CD4-positive, alpha-beta T cell (primary cell): ENCODE data around the gene PRKAG3. TPM values are rescaled to one million over a fixed set of nuclear protein-coding genes. Genes with fewer than 3 reads are reported as not detected.

ENCODE experiments used
- ATAC-seq: fragments of 200-7000 bp; cut with Tn5 transposase; one replicate; pipeline ENCODE4 v1.10.0; 2022; ENCODE audit warnings: mild to moderate bottlenecking; ENCODE audit not compliant: poor library complexity
- CTCF ChIA-PET: fragments of 350-600 bp; sonication (Branson Sonifier 250); formaldehyde crosslinking; loops from one replicate; lab custom pipeline; 2021; ENCODE audit warnings: antibody characterized with exemption, inconsistent platforms; lab: Charles Lee
- POLR2A ChIA-PET: fragments of 350-600 bp; sonication (Branson Sonifier 250); formaldehyde crosslinking; loops from one replicate; lab custom pipeline; 2021; ENCODE audit warnings: antibody characterized with exemption, inconsistent platforms; lab: Charles Lee
- DNase-seq, 14 experiments: peaks; one replicate each; pipeline ENCODE4 v3.0.0-alpha.2; 2013 to 2020; ENCODE audit warnings: mixed read lengths in 2 of 14
- H3K27ac ChIP-seq, 2 donors: one replicate each; pipeline versions ENCODE4 v1.5.1 to v1.7.0; 2013; ENCODE audit warnings: low read length in 2 of 2, low read depth in 1 of 2, mild to moderate bottlenecking in 1 of 2
- H3K27me3 ChIP-seq, 2 experiments: 1 replicate in 1 of 2; 2 replicates in 1 of 2; pipeline versions ENCODE4 v1.6.1 to v1.7.0; 2013; ENCODE audit warnings: low read length in 2 of 2, control low read depth in 1 of 2, mild to moderate bottlenecking in 1 of 2, moderate library complexity in 1 of 2; ENCODE audit not compliant: insufficient read depth in 2 of 2, control insufficient read depth in 1 of 2
- H3K36me3 ChIP-seq: one replicate; pipeline ENCODE4 v1.6.1; 2013; ENCODE audit warnings: low read length, control low read depth; ENCODE audit not compliant: insufficient read depth
- H3K4me1 ChIP-seq: one replicate; pipeline ENCODE4 v1.6.1; 2013; ENCODE audit warnings: low read length, control low read depth; ENCODE audit not compliant: insufficient read depth
- H3K4me3 ChIP-seq: one replicate; pipeline ENCODE4 v1.5.1; 2013; ENCODE audit warnings: mild to moderate bottlenecking, low read length, moderate library complexity
- H3K9me3 ChIP-seq, 2 experiments: 1 replicate in 1 of 2; 2 replicates in 1 of 2; pipeline versions ENCODE4 v1.6.1 to v1.7.0; 2013; ENCODE audit warnings: low read length in 2 of 2, mild to moderate bottlenecking in 2 of 2, control low read depth in 1 of 2, moderate library complexity in 1 of 2; ENCODE audit not compliant: control insufficient read depth in 1 of 2, insufficient read depth in 1 of 2
- H3K27ac Mint-ChIP-seq: one replicate; pipeline ENCODE4 v1.8.0; 2020; ENCODE audit warnings: mixed read lengths
- H3K27me3 Mint-ChIP-seq: one replicate; pipeline ENCODE4 v1.8.0; 2021; ENCODE audit warnings: mixed read lengths
- H3K36me3 Mint-ChIP-seq: one replicate; pipeline ENCODE4 v1.8.0; 2021; ENCODE audit warnings: low read depth, mixed read lengths
- H3K4me1 Mint-ChIP-seq: one replicate; pipeline ENCODE4 v1.8.0; 2021; ENCODE audit warnings: low read depth, mixed read lengths
- H3K4me3 Mint-ChIP-seq: one replicate; pipeline ENCODE4 v1.8.0; 2020; ENCODE audit warnings: mild to moderate bottlenecking, mixed read lengths
- H3K9me3 Mint-ChIP-seq: one replicate; pipeline ENCODE4 v1.8.0; 2020; ENCODE audit warnings: mixed read lengths
- intact Hi-C, 2 experiments: fragments of 100-400 bp; cut with DNase I in 1 of 2; cut with micrococcal nuclease in 1 of 2; formaldehyde crosslinking; loops; one replicate each; pipeline versions ENCODE4 v1.15.1 to v1.9.0; 2023 to 2025; cut with DNase I, micrococcal nuclease
- total RNA-seq, 174 experiments: library from RNA in 2 of 174; stranded (reverse) in 2 of 174; gene quantifications; one replicate each; pipeline ENCODE4 v1.2.3 and lab custom pipeline; 2021 to 2026
- TF ChIP-seq, protein P1 (sequence below): fragments of 200-600 bp; IDR thresholded peaks from one replicate; pipeline ENCODE4 v1.8.0; 2022; ENCODE audit warnings: antibody characterized with exemption, mild to moderate bottlenecking

PRKAG3 gene
- total RNA-seq, 2 experiments from 2014 or later = not detected

GRCh38 chr2:218792433-218792832, 39.2 kb downstream of the PRKAG3 start:
- Histone ChIP-seq H3K36me3 (no peaks in the 10 kb centered on the region), H3K9me3 (peaks cover 0 to 6% of the 10 kb centered on the region in 2 experiments), H3K4me3 (no peak overlapping the region), H3K27me3 (peaks cover 0 to 6% of the 10 kb centered on the region in 2 experiments), H3K27ac (no peak overlapping the region), H3K4me1 (no peaks in the 10 kb centered on the region)
- Mint-ChIP-seq H3K27me3 (peaks cover 35% of the 10 kb centered on the region), H3K9me3 (no peaks in the 10 kb centered on the region), H3K4me1 (no peaks in the 10 kb centered on the region), H3K27ac (no peak overlapping the region), H3K4me3 (no peak overlapping the region), H3K36me3 (no peaks in the 10 kb centered on the region)
- CTCF ChIA-PET = no interaction called here
- POLR2A ChIA-PET = no interaction called here
- TF ChIP-seq, protein P1, sequence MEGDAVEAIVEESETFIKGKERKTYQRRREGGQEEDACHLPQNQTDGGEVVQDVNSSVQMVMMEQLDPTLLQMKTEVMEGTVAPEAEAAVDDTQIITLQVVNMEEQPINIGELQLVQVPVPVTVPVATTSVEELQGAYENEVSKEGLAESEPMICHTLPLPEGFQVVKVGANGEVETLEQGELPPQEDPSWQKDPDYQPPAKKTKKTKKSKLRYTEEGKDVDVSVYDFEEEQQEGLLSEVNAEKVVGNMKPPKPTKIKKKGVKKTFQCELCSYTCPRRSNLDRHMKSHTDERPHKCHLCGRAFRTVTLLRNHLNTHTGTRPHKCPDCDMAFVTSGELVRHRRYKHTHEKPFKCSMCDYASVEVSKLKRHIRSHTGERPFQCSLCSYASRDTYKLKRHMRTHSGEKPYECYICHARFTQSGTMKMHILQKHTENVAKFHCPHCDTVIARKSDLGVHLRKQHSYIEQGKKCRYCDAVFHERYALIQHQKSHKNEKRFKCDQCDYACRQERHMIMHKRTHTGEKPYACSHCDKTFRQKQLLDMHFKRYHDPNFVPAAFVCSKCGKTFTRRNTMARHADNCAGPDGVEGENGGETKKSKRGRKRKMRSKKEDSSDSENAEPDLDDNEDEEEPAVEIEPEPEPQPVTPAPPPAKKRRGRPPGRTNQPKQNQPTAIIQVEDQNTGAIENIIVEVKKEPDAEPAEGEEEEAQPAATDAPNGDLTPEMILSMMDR = no peak
- ATAC-seq (no peak), DNase-seq (no peak)
- intact Hi-C loops = no loop called here

GRCh38 chr2:218788529-218789255, 42.9 kb downstream of the PRKAG3 start:
- Histone ChIP-seq H3K9me3 (peaks cover 0 to 6% of the 10 kb centered on the region in 2 experiments), H3K4me3 (no peak overlapping the region), H3K36me3 (no peaks in the 10 kb centered on the region), H3K27me3 (peaks cover 0 to 11% of the 10 kb centered on the region in 2 experiments), H3K4me1 (no peaks in the 10 kb centered on the region), H3K27ac (no peak overlapping the region)
- H3K27ac Mint-ChIP-seq = no peak overlapping the region
- H3K9me3 Mint-ChIP-seq = no peaks in the 10 kb centered on the region
- H3K27me3 Mint-ChIP-seq = peaks cover 53% of the 10 kb centered on the region
- H3K36me3 Mint-ChIP-seq = no peaks in the 10 kb centered on the region
- DNase-seq (no peak), ATAC-seq (no peak)
- no peaks in the 10 kb centered on the region for H3K4me1 Mint-ChIP-seq
- POLR2A ChIA-PET = no interaction called here
- CTCF ChIA-PET = no interaction called here
- no peak overlapping the region for H3K4me3 Mint-ChIP-seq
- TF ChIP-seq, protein P1 = no peak
- intact Hi-C loops = no loop called here

GRCh38 chr2:218786133-218786532, 45.5 kb downstream of the PRKAG3 start:
- no peak overlapping the region for H3K27ac ChIP-seq
- Mint-ChIP-seq H3K27me3 (peaks cover 63% of the 10 kb centered on the region), H3K27ac (no peak overlapping the region), H3K4me3 (no peak overlapping the region), H3K36me3 (no peaks in the 10 kb centered on the region), H3K4me1 (peaks cover 4% of the 10 kb centered on the region), H3K9me3 (no peaks in the 10 kb centered on the region)
- H3K36me3 ChIP-seq = no peaks in the 10 kb centered on the region
- ATAC-seq = no peak
- POLR2A ChIA-PET = interaction anchor here (0.9 kb wide), 1 partner anchor 10 kb away, joined by 3 read pairs; no protein-coding TSS in a partner anchor
- peaks cover 21 to 26% of the 10 kb centered on the region in 2 experiments for H3K27me3 ChIP-seq
- H3K4me3 ChIP-seq = no peak overlapping the region
- CTCF ChIA-PET = no interaction called here
- H3K9me3 ChIP-seq = peaks cover 5 to 6% of the 10 kb centered on the region in 2 experiments
- DNase-seq = no peak
- peaks cover 7% of the 10 kb centered on the region for H3K4me1 ChIP-seq
- TF ChIP-seq, protein P1 = no peak
- intact Hi-C loops = no loop called here
